ENCODE data around the gene POU2F2.

The POU2F2 gene

DNA sequence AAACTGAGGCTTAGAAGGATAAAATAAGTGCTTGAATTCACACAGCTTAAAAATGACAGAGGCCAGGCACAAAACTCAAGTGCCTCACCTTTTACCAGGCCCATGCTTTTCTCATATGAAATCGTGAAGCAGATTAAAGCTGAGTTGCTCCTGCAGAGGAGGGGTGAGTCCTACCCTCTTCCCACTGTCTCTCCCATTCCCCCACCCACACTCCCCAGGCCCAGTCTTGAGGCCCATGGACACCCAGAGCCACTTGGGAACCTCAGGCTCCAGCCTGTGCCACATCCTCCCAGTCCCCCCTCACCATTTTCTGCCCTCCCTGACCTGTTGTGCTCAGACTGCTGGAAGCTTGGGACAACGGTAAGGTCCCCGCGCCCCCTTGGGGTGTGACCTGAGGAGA is 38.7 kb downstream of the POU2F2 start:
- Histone ChIP-seq H3K27ac (ENCODE audit: low read length) (no peak overlapping the region), H2AFZ (ENCODE audit: low read depth, low read length) (no peak overlapping the region)

DNA sequence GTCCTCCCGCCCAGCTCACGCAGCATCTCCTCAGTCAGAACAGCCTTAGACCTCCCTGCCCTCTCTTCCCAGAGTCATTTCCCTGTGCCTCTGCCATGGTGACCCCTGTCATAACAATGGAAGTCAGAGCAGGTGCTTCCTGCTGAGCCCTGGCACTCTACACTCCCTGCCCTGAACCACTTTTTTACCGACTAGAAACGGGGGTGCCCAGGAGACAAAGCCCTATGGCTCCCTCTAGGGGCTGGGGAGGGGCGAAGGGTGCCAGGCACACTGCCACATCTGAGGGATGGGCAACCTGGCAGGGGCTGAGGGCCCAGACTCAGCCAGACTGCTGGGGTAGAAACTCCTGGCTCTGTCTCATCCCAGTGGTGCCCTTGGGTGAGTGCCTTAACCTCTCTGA is 39.9 kb downstream of the POU2F2 start:
- no peaks in the 10 kb centered on the region for H3K79me2 ChIP-seq (ENCODE audit: insufficient read depth, low read length)
- H3K27me3 ChIP-seq (ENCODE audit: insufficient read depth, low read length, poor library complexity): no peaks in the 10 kb centered on the region
- no peak overlapping the region for H3K27ac ChIP-seq (ENCODE audit: low read length)
- peaks cover 8% of the 10 kb centered on the region; the same call in 1 of the 2 replicates for H3K4me1 ChIP-seq (ENCODE audit: insufficient read depth, low read length)
- no peak overlapping the region for H3K9ac ChIP-seq (ENCODE audit: low read depth, low read length)
- no peaks in the 10 kb centered on the region for H3K9me3 ChIP-seq (ENCODE audit: insufficient read depth, low read length, severe bottlenecking)
- H3K4me2 ChIP-seq (ENCODE audit: insufficient read depth, low read length): no peak overlapping the region
- H4K20me1 ChIP-seq (ENCODE audit: insufficient read depth, low read length): no peaks in the 10 kb centered on the region
- ATAC-seq (ENCODE audit: insufficient read depth, low read depth) (peak; percentile 92), DNase-seq (peak; percentile 66)
- no peak overlapping the region for H2AFZ ChIP-seq (ENCODE audit: low read depth, low read length)
- no peak for TF ChIP-seq EZH2 (IDR thresholded peaks at IDR 0.05; ENCODE audit: borderline replicate concordance, low read depth, low read length, severe bottlenecking)
- TF ChIP-seq, protein P1, sequence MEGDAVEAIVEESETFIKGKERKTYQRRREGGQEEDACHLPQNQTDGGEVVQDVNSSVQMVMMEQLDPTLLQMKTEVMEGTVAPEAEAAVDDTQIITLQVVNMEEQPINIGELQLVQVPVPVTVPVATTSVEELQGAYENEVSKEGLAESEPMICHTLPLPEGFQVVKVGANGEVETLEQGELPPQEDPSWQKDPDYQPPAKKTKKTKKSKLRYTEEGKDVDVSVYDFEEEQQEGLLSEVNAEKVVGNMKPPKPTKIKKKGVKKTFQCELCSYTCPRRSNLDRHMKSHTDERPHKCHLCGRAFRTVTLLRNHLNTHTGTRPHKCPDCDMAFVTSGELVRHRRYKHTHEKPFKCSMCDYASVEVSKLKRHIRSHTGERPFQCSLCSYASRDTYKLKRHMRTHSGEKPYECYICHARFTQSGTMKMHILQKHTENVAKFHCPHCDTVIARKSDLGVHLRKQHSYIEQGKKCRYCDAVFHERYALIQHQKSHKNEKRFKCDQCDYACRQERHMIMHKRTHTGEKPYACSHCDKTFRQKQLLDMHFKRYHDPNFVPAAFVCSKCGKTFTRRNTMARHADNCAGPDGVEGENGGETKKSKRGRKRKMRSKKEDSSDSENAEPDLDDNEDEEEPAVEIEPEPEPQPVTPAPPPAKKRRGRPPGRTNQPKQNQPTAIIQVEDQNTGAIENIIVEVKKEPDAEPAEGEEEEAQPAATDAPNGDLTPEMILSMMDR (IDR thresholded peaks at IDR 0.05; ENCODE audit: borderline replicate concordance, extremely low read depth, low read length, poor library complexity, severe bottlenecking): peak; percentile 82
- H3K4me3 ChIP-seq (ENCODE audit: low read depth in 1 of 2, low read length in 2 of 2): no peak overlapping the region
- no peaks in the 10 kb centered on the region for H3K36me3 ChIP-seq (ENCODE audit: insufficient read depth, low read length)

More for the DNA sequence above, 38.7 kb downstream of the POU2F2 start:
- no peaks in the 10 kb centered on the region for H3K36me3 ChIP-seq (ENCODE audit: insufficient read depth, low read length)
- H3K4me1 ChIP-seq (ENCODE audit: insufficient read depth, low read length): peaks cover 8% of the 10 kb centered on the region; the same call in 1 of the 2 replicates
- no peak overlapping the region for H3K4me2 ChIP-seq (ENCODE audit: insufficient read depth, low read length)
- H3K79me2 ChIP-seq (ENCODE audit: insufficient read depth, low read length): no peaks in the 10 kb centered on the region
- H3K9me3 ChIP-seq (ENCODE audit: insufficient read depth, low read length, severe bottlenecking): no peaks in the 10 kb centered on the region
- TF ChIP-seq EZH2 (IDR thresholded peaks at IDR 0.05; ENCODE audit: borderline replicate concordance, low read depth, low read length, severe bottlenecking): no peak
- TF ChIP-seq, protein P1 (IDR thresholded peaks at IDR 0.05; ENCODE audit: borderline replicate concordance, extremely low read depth, low read length, poor library complexity, severe bottlenecking): no peak
- DNase-seq (no peak), ATAC-seq (ENCODE audit: insufficient read depth, low read depth) (no peak)
- no peak overlapping the region for H3K9ac ChIP-seq (ENCODE audit: low read depth, low read length)
- no peaks in the 10 kb centered on the region for H4K20me1 ChIP-seq (ENCODE audit: insufficient read depth, low read length)
- H3K27me3 ChIP-seq (ENCODE audit: insufficient read depth, low read length, poor library complexity): no peaks in the 10 kb centered on the region
- no peak overlapping the region for H3K4me3 ChIP-seq (ENCODE audit: low read depth in 1 of 2, low read length in 2 of 2)

DNA sequence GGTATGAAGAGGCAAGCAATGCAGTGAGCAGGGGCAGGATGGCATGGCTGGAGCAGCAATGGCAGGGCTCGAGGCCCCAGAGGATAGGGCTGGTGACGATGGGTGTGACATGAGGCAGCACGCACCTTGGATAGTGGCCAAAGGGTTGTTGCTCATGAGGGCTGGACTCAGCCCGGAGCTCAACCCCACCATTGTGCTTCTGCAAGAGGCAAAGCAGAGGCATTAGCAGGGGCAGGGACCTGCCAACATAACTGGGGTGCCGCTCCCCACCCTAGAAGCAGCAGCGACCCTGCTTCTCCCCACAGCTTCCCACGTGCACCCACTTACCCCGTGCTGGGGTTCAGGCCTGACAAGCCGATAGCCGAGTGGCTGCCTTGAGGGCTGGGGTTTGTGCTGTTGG is 40.5 kb downstream of the POU2F2 start:
- H3K79me2 ChIP-seq (ENCODE audit: insufficient read depth, low read length): no peaks in the 10 kb centered on the region
- ATAC-seq (ENCODE audit: insufficient read depth, low read depth): no peak
- H3K4me1 ChIP-seq (ENCODE audit: insufficient read depth, low read length): peaks cover 8% of the 10 kb centered on the region; the same call in 1 of the 2 replicates
- H3K27ac ChIP-seq (ENCODE audit: low read length): no peak overlapping the region
- TF ChIP-seq EZH2 (IDR thresholded peaks at IDR 0.05; ENCODE audit: borderline replicate concordance, low read depth, low read length, severe bottlenecking): no peak
- TF ChIP-seq, protein P1 (IDR thresholded peaks at IDR 0.05; ENCODE audit: borderline replicate concordance, extremely low read depth, low read length, poor library complexity, severe bottlenecking): no peak
- no peak overlapping the region for H3K4me2 ChIP-seq (ENCODE audit: insufficient read depth, low read length)
- no peak overlapping the region for H3K4me3 ChIP-seq (ENCODE audit: low read depth in 1 of 2, low read length in 2 of 2)
- no peak overlapping the region for H2AFZ ChIP-seq (ENCODE audit: low read depth, low read length)
- H3K9ac ChIP-seq (ENCODE audit: low read depth, low read length): no peak overlapping the region
- H3K9me3 ChIP-seq (ENCODE audit: insufficient read depth, low read length, severe bottlenecking): no peaks in the 10 kb centered on the region
- H3K27me3 ChIP-seq (ENCODE audit: insufficient read depth, low read length, poor library complexity): no peaks in the 10 kb centered on the region
- DNase-seq: no peak
- no peaks in the 10 kb centered on the region for H3K36me3 ChIP-seq (ENCODE audit: insufficient read depth, low read length)
- no peaks in the 10 kb centered on the region for H4K20me1 ChIP-seq (ENCODE audit: insufficient read depth, low read length)

DNA sequence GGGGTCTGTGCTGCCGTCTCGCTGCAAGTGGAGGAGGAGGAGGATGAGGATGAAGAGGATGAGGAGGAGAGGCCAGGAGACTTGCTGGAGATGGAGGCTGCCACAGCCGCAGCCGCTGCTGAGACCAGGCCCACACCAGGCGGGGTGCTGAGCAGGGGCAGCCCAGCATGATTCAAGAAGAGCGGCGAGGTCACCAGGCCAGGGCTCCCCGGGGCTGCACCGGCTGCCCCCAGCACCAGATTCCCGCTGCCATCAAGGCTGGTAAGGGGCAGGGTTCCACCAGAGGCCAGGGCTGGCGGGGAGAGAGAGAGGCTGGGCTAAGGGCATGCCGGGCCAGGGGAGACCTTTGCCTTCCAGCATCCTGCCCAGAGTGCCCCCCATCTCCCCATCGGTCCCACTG is 40.9 kb downstream of the POU2F2 start:
- Histone ChIP-seq H3K27ac (ENCODE audit: low read length) (no peak overlapping the region), H3K79me2 (ENCODE audit: insufficient read depth, low read length) (no peaks in the 10 kb centered on the region), H2AFZ (ENCODE audit: low read depth, low read length) (no peak overlapping the region), H3K36me3 (ENCODE audit: insufficient read depth, low read length) (no peaks in the 10 kb centered on the region), H3K9me3 (ENCODE audit: insufficient read depth, low read length, severe bottlenecking) (no peaks in the 10 kb centered on the region), H3K4me1 (ENCODE audit: insufficient read depth, low read length) (peaks cover 8% of the 10 kb centered on the region; the same call in 1 of the 2 replicates), H3K4me3 (ENCODE audit: low read depth in 1 of 2, low read length in 2 of 2) (no peak overlapping the region), H3K9ac (ENCODE audit: low read depth, low read length) (no peak overlapping the region), H3K27me3 (ENCODE audit: insufficient read depth, low read length, poor library complexity) (no peaks in the 10 kb centered on the region), H4K20me1 (ENCODE audit: insufficient read depth, low read length) (no peaks in the 10 kb centered on the region), H3K4me2 (ENCODE audit: insufficient read depth, low read length) (no peak overlapping the region)
- ATAC-seq (ENCODE audit: insufficient read depth, low read depth) (no peak), DNase-seq (no peak)
- TF ChIP-seq, protein P1 (IDR thresholded peaks at IDR 0.05; ENCODE audit: borderline replicate concordance, extremely low read depth, low read length, poor library complexity, severe bottlenecking): no peak
- no peak for TF ChIP-seq EZH2 (IDR thresholded peaks at IDR 0.05; ENCODE audit: borderline replicate concordance, low read depth, low read length, severe bottlenecking)
